A549 (cell line): ENCODE results near the gene RRAS.

Experiments
- EP300 ChIP-seq, 2 experiments: fragments of >200 bp; sonication (Bioruptor Twin); formaldehyde crosslinking; IDR thresholded peaks; 2 replicates in 1 of 2; 3 replicates in 1 of 2; pipeline ENCODE4 v1.6.1; 2016 to 2017
- ESRRA ChIP-seq: fragments of 150-350 bp; IDR thresholded peaks from 2 replicates; pipeline ENCODE4 v1.6.1; 2014; ENCODE audit warnings: mild to moderate bottlenecking, low read length, borderline replicate concordance
- POLR2A ChIP-seq: IDR thresholded peaks from 2 replicates; pipeline ENCODE4 v1.6.1; 2012; ENCODE audit warnings: mild to moderate bottlenecking, low read length
- TF ChIP-seq, protein P1 (sequence below): fragments of >200 bp; sonication (Bioruptor Twin); formaldehyde crosslinking; IDR thresholded peaks from 3 replicates; pipeline ENCODE4 v1.5.1; 2016

DNA sequence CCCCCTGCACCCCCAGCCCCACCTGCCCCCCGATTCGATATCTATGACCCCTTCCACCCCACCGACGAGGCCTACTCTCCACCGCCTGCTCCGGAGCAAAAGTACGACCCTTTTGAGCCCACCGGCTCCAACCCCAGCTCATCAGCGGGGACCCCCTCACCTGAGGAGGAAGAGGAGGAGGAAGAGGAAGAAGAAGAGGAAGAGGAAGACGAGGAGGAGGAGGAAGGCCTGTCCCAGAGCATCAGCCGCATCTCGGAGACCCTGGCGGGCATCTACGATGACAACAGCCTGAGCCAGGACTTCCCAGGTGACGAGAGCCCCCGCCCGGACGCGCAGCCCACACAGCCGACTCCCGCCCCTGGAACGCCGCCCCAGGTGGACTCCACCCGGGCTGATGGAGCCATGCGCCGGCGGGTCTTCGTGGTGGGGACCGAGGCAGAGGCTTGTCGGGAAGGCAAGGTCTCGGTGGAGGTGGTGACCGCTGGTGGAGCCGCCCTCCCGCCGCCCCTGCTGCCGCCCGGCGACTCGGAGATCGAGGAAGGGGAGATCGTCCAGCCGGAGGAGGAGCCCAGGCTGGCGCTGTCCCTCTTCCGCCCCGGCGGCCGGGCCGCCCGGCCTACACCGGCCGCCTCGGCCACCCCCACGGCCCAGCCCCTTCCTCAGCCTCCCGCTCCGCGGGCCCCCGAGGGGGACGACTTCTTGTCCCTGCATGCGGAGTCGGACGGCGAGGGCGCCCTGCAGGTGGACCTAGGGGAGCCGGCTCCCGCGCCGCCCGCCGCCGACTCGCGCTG is 11.3 kb upstream of the RRAS start:
- TF ChIP-seq, protein P1, sequence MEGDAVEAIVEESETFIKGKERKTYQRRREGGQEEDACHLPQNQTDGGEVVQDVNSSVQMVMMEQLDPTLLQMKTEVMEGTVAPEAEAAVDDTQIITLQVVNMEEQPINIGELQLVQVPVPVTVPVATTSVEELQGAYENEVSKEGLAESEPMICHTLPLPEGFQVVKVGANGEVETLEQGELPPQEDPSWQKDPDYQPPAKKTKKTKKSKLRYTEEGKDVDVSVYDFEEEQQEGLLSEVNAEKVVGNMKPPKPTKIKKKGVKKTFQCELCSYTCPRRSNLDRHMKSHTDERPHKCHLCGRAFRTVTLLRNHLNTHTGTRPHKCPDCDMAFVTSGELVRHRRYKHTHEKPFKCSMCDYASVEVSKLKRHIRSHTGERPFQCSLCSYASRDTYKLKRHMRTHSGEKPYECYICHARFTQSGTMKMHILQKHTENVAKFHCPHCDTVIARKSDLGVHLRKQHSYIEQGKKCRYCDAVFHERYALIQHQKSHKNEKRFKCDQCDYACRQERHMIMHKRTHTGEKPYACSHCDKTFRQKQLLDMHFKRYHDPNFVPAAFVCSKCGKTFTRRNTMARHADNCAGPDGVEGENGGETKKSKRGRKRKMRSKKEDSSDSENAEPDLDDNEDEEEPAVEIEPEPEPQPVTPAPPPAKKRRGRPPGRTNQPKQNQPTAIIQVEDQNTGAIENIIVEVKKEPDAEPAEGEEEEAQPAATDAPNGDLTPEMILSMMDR: no peak
- TF ChIP-seq POLR2A (no peak), EP300 (IDR thresholded peaks at IDR 0.05) (no peak), ESRRA (no peak)
